Effector CD4-positive, alpha-beta T cell (primary cell): ENCODE data around the gene AQP12A.

Experiments used
- DNase-seq: peaks from one replicate; pipeline ENCODE4 v3.0.0-alpha.2; 2020

AQP12A gene

DNA sequence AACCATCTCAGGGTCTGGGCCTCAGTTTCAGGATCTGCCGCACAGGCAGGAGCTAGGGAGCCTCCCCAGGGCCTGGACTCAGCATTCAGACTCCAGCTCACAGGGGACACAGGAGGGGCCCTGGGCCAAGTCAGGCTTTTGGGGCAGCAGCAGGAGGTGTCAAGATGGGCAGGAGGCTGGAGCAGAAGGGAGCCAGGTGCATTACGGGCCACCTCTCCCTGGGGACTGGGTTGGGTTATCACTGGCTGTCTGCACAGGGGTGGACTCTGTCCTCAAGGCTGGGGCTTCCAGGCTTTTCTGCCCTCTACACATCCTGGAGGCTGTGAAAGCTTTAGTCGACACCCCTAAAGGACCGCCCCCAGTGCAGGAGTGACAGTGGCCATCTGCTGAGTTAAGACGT, 20.0 kb downstream of the AQP12A start:
- no peak for DNase-seq

DNA sequence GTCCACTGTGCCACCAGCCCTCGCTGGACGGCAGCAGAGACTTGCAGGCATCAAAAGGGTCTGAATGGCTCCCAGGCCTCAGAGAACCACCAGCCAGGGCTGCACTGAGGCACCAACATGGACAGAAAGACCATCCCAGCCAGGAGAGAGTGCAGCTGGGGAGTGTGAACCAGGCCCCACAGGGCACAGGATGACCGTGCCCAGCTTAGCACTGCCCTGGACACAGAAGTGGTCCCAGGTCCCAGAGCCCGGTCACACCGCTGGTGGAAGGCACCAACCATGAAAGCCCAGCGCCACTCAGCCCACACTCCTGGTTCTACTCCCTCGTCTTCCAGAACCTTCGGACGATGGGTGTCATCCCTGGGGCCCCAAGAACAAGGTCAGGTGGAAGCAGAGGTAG, 20.5 kb downstream of the AQP12A start:
- DNase-seq = no peak

DNA sequence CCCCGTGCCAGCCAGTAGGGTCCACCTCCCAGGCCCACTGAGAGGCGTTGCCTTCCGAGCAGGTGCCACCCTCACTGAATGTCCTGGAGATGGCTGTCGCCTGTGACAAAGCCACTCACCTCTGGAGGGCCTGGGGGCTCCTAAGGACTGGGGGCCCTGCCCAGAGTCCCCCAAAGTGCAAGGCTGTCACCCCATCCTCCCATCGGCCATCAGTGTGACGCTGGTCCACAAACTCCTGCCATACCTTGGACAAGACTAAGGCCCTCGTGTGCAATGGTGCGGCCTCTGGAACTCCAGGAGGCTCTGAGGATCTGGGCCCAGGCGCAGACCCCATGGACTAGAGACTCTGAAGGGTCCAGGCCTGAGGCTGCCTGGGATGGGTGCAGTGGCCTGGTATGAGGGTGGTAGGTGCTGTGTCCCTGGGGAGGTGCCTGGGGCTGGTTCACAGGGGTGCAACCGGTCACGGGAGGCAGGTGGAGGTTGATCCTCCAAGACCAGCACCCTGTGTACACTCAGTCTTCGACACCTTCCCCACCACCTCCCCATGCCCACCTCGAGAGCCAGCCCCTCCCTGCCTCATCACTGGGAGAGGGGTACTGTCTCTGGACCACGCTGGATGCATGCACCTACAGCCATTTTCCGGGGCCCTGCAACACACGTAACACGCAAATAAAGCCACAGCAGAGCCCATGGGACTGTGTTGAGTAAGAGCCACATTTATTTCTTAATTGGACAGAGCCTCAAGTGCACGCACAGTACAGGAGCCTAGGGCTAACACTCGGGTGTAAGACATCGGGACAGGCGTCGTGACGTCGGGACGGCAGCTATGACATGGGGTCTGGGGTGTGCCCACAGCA, 21.6 kb downstream of the AQP12A start:
- no peak for DNase-seq

DNA sequence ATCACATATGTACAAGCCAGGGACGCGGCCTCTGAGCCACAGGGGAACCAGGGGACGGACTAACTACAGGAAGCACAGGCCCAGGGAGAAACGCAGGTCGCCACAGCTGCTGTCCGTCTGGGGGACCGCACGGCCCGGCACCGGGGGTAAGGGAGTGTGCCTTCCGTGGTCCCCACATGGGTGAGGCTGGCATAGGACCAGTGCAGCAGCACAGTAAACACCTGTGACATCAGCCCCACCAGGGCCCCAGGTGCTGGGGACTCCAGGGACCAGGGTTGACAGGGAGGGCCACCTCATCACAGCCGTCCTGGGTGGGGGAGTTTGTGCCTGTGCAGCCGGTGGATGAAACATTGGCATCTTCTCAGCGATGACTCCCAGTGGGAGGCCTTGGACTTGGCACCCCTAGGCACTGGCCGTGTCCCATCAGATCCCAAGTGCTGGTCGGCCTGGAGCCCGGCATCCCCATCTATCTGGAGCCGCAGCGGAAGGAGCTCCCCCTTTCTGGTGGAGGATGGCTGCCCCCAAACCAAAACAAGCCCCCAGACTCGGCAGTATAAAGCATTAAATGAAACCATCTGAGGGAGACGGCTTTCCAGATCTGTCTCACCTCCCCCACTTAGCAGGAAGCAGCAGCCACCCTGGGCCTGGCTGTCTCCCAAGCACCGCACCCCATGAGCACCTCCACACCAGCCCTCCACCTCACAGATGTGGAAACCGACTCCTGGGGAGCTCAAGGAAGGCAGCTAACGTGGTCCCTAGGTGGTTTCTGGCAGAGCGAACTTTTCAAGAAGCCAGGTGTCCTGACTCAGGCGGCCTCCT, 22.5 kb downstream of the AQP12A start:
- DNase-seq = no peak

DNA sequence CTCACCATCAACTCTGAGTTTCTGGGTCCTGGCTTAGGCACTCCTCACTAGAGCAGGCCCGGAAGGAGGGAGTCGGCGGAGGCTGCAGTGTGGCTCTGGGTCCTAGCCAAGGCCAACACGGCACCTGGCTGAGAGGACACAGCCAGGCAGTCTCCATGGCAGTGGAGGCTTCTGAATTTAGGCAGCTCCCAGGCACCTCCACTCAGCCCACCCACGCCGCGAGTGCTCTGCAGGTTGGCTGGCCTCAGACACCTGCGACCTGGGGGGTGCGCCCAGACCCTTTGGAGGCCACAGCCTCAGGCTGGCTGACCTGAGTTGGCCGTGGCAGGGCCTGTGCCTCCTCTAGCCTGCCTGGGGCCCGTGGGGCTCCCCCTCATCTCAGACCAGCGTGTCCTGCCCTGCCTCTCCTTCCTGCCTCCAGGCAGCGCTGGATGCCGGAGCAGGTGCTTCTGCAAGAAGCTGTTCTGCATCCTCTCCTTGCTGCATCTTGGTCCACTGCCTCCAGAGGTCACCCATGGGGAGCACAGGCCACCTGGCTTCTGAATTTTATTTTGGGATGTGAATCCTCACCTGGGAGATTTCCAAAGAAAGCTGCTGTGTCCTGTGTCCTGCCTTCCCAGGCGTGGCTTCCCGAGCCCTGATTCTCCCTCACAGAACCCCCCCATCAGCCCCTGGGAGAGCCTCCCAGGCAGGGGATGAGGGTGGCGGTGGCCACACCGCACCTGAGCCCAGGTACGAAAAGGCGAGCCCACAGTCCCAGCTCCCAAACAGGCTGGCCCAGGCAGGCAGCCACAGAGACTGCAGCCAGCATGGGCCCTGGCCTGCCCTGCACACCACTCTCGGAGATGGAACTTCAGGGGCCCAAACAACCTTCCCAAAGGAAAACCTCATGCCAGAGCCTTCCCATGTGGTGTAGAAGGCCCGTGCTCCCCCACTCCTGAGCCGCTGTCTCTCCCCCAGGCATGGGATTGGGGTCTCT, 23.4 kb downstream of the AQP12A start:
- DNase-seq = no peak

DNA sequence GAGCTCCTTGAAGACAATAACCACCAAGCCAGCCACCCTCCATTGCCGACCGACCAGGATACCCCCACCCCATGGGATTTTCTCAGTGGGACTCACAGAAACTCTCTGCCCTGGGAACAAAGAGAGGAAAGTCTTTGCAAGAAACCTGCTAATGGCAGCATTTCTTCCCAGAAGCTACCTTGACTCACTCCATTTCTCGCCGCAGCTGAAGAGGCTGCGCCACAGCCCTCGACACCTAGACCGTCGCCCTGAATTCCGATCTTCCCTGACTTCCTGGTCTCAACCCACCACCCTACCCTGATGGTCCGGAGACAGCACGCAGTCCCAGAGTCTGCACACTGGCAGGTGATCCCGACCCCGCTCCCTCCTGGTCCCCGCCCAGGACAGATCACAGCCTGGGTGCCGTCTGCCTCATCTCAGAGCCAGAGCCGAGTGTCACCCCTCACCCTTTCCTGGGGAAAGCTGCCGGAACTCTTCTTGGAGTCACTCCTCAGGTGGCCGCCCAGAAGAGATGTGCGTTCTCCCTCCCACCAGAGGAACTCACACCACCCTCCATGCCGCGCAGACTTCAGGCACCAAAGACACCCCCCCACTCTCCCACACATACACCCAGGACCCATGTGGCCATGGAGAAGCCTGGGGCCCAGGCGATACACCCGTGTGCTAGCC, 24.6 kb downstream of the AQP12A start:
- DNase-seq = no peak

DNA sequence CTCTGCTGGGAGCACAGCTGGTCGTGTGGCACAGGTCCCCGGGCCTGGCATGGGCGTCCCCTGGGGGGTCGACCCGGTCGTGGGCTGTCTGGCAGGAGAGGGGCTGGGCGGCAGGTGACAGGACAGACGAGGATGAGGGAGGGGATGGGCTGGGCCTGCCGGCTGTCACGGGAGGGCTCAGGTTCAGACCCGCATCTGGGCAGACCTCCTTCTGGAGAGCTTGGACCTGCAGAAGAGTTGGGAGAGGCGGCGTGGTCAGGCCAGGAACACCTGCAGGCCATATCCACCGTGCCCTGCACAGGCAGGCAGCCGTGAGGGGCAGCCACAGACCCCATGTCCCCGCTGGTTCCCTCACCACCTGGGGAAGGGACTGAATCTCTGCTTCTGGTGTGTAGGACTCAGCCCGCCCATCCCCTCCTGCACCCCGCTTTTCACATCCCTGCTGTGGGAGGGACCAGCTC, 25.5 kb downstream of the AQP12A start:
- DNase-seq = no peak

DNA sequence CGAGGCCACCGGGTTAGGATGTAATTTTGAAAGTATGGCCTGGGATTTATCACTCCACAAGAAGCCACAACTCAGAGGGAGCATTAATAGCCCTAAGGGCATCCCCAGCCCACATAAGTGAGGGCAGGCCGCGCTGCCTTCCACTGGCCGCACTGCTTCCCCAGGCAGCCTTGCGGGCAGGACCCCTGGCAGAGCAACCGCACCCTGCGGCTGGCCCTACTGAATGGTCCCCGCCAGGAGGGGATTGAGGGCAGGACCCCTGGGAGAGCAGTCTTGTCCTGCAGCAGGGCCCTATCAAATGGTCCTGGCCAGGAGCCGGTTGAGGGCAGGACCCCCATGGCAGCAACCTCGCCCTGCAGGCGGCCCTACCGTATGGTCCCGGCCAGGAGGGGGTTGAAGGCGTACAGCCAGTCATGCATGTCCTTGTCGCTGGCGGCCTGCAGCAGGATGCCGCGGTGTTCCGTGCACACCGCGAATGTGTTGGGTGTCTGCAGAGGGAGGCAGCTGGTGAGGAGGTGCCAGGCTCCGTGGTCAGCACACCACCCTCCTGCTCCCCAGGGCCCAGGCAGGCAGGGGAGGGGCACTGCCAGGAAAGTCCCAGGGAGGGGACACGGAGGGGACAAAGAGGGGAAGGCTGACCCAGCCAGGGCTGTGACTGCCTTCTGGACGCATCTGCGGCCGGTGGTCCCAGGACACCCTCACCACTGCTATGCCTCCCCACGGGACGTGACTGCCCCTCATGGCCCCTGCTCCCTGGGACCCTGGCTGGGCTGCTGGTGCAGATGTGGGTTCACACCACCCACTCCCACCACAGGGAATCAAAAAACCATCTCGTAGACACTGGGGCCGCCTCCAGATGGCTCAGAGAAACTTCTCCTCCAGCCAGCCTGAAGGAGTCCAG, 26.3 kb downstream of the AQP12A start:
- DNase-seq = no peak

DNA sequence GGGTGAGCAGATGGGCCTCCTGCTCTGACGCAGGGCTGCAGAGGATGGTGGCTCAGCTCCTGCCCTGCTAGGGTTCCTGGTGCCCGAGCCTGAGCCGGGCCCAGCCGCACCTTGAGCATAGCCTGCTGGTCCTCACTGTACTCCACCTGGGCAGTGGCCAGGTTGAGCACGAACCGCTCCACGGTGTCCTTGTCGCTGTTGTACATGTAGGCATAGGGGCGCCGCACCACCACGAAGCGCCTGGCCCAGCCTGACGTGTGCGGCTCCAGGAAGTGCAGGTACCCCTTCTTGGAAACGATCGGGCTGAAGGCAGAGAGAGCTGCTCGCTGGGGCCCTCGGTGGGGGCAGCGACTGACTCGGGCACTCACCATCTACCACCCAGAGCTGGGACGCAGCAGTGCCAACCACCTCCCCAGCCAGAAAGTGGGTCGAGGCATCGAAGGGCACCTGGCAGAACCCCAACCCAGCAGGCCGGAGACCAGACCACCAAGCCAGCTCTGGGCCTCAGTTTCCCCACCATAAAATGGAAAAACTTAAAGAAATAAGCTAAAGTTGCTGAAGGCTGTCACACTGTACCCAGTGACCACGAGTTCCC, 27.3 kb downstream of the AQP12A start:
- DNase-seq = no peak

DNA sequence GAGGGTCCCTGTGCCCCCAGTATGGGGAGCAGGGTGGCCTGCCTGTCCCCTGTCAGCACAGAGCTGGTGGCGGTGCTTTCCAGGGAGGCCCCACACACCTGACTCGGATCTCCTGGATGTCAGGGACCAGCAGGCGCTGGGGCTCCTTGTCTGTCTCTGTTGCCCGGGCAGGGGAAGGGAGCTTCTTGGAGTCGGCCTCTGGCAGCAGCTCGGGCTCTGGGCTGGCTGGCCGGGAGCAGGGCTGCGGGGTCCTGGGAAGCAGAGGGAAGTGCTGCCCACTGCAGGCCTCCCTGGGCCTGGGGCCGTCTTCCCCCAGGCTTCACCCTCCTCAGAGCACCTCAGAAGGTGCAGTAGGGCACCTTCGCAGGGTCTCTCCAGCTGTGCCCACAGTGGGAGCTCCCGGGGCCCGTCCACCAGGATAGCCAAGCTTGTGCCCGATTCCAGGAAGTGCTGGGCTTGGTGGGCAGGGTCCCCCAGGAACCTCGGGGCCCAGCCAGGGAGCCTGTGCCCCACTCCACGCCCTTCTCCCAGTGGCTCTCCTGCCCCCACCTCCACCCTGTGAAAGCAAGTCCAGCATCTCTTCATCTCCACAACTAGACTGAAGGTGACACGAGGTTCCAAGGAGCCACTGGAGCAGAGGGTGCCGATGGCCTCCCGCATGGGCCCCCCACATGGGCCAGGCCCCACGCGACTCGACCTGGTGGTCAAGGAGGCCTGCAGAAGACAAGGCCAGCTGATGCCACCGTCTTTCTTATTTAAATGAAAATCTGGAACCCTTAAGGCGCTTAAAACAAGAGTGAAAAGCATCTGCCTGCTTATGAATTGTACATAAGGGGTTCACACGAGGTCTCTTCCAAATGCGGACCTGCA, 28.2 kb downstream of the AQP12A start:
- no peak for DNase-seq

DNA sequence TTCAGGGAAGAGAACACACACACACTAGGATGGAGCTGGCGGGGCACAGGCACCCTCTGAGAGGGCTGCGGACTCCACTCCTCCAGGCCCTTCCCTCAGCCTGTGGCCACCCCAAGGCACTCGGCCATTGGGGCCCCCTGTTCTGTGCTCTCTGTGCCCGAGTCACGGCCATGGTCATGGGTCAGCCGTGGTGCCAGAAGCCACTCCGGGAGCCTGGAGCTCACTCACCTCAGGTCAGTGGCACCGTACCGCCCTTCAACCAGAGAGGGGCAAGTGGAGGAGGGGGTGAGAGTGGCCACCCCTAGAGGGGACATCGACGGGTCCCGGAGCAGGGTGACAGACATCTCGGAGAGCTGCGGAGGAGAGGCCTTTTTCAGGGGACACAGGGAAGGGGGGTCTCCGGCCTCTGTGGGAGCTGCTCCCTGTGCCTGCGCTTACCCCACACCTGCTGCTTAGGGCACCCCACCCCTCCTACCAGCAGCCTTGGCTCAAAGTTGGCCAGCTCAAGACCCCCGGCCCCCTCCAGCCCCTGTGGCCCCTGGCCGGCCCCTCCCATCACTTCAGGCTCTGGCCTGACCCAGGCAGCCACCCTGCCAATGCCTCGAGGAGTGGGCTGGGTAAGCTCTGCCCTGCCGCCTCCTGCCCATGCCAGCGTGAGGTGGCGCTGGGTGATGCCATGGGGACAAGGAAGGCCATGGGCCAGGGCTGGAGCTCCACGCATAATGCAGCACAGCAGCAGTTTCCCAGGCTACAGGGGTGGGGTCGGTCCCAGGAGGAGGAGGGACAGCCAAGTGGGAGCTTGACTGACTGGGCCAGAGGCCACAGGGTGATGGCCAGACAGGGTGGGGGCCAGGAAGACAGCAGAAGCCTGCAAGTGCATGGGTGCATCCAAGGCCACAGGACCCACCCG, 29.3 kb downstream of the AQP12A start:
- DNase-seq = no peak

DNA sequence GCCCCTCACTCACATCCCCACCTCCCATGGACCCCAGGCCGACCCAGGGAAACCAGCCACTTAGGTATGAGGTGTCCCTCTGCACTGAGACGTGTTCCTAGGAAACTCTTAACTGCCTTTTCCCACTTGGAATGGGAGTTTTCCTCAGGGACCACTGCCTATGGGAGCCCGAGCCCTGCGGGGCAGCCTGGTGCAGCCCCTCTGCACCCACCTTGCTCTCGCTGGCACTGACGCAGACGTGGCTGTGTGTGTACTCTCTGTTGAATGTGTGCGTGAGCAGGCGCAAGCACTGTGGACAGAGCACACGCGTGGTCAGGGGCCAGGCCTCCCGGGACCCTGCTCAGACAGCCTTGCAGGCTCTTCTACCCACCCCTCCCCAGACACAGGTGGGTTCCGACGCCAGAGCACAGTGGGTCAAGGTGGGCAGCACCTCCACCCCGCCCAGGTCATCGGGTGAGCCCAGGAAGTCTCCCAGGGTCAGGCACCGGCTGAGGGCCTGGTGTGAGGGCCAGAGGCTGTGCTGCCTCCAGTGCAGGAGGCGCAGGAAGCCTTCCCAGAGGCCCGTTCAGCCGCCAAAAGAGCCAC, 30.0 kb downstream of the AQP12A start:
- no peak for DNase-seq

DNA sequence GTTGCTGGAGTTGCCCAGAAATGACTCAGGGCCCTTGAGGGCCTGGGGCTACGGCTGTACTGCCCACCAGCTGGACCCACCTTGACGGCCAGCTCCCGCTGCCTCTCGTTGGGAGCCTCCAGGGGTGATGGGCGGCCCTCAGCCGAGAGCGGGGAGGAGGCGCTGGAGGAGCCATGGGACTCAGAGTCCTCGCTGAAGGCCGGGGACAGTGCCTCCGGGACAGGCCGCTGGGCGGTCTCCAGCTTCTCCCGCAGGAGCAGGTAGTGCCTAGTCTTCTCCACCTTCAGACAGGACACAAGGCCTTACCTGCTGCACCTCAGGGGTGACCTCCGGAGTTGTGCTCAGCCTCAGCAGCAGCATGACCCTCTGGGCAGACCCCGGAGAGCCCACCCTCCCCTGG, 30.7 kb downstream of the AQP12A start:
- DNase-seq = no peak

DNA sequence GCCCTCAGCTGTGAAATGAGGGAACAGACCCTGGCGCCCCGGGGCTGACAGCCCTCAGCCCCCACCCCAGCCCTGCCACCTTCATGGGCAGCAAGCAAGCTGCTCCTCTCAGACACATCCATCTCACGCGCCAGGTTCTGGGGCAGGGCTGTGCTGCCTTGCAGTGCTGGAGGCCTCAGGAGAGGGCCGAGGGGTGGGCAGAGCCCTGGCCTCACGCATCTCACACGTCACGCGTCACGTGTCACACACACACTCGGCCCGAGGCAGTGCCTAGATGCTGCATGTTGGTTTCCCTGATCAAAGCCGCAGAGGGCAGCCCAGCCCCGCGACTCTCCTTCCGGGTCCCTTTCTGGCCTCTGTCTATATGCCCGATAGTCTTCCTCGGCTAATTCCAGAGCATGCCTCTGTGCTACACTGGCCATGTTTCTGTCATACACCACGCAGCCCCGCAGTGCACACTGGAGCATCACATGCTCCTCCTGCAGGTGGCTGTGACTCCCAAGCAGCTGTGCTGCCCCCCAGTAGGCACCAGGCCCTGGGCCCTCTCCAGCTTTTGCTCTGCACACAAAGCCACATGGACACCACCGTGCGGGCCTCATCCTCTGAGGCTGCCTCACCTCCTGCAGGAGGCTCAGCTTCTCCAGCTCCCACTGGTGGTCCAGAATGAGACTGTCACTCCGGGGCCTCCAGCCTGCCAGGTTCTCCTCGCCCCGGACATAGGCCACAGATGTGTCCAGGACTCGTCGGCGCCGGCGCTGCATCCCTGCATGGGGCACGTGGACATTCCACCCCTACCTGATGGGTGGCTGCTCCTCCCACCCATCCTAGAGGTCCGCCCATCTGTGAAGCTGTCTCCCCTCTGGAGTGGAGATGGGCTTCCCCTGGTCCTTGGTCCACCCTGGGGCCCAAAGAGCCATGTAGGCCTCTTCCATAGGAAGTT, 31.4 kb downstream of the AQP12A start:
- no peak for DNase-seq

DNA sequence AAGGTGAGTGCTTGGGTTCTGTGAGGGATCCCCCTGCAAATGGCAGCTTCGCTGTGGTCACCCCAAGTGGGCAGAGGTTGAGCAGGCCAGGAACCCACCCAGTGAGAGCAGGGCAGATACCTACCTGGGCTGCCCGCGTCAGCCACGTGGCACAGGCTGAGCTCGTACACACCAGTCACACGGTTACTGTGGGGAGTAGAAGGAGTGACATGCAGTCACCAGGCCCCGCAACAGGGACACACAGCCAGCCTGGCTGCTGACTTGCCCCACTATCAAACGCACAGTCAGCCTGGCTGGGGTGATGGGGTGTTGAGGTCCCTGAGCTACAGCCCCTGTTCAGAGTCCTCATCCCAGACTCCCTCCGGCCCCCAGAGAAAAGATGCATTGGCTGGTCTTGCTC, 32.2 kb downstream of the AQP12A start:
- no peak for DNase-seq

DNA sequence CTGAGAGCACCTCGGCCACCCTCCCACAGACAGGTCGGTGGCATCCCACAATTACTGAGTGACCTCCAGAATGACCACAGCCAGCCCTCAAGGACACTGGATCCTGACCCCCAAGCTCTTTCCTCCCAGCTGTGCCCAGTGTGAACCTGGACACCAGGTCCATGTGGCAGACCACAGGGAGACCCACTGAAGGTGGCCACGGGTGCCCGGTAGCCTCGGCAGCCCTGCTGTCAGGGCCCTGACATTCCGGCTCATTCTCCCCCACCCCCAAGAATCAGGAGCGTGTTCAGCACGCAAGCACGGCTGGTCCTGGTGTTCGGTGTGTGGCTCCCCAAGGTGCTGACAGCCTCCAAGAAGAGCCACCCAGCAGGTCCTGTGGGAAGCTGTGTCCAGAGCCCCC, 32.8 kb downstream of the AQP12A start:
- DNase-seq = no peak

DNA sequence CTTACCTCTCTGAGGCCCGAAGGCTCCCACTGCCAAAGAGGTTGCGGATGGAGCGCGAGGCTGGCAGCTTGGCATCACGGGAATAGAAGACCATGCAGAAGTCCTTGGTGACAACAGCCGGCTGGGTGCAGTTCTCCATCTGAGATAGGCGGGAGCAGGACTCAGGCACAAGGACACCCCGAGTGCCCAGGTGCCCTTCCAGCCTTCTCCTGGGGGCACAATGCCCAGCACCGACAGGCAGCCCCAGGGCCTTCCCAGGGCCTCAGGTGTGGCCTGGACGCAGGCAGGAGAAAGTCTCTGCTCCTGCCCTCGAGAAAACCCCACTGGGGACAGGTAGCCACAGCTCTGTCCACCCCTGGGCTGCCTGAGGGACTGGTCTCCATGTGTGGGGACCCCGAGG, 33.6 kb downstream of the AQP12A start:
- no peak for DNase-seq
